B cell (primary cell): ENCODE measurements around the gene SETBP1. TPM values are rescaled to one million over a fixed set of nuclear protein-coding genes. Genes with fewer than 3 reads are reported as not detected.
A peak's percentile ranks its signal among the peaks of the same experiment; 100 is the strongest.

Experiments
- ATAC-seq: fragments of 200-7000 bp; cut with Tn5 transposase; one replicate; pipeline ENCODE4 v1.10.0; 2021; ENCODE audit warnings: low read depth, mild to moderate bottlenecking, moderate number of reproducible peaks, moderate library complexity
- CTCF ChIA-PET: fragments of 350-600 bp; sonication (Branson Sonifier 250); formaldehyde crosslinking; loops from one replicate; lab custom pipeline; 2021; ENCODE audit warnings: antibody characterized with exemption, inconsistent platforms; lab: Charles Lee
- POLR2A ChIA-PET: fragments of 350-600 bp; sonication (Branson Sonifier 250); formaldehyde crosslinking; loops from one replicate; lab custom pipeline; 2021; ENCODE audit warnings: antibody characterized with exemption; lab: Charles Lee
- DNase-seq: peaks from one replicate; pipeline ENCODE4 v3.0.0; 2013
- H2AFZ ChIP-seq: 2 replicates; pipeline ENCODE4 v1.6.1; 2012; ENCODE audit warnings: mild to moderate bottlenecking, low read depth, low read length; ENCODE audit not compliant: insufficient read depth, poor library complexity, severe bottlenecking
- H3K27ac ChIP-seq, 2 donors: 1 replicate in 1 of 2; 2 replicates in 1 of 2; pipeline ENCODE4 v1.5.1; 2012 to 2013; ENCODE audit warnings: low read length in 2 of 2, mild to moderate bottlenecking in 2 of 2, moderate library complexity in 1 of 2
- H3K27me3 ChIP-seq, 4 experiments: fragments of 200-600 bp in 1 of 4; sonication (generic) in 1 of 4; replicated peaks in 1 of 4; 1 replicate in 2 of 4; 2 replicates in 2 of 4; pipeline versions ENCODE4 v1.6.1 to v1.7.0; 2013 to 2016; ENCODE audit warnings: low read length in 3 of 4, mild to moderate bottlenecking in 2 of 4, mixed read lengths in 1 of 4, moderate library complexity in 1 of 4; ENCODE audit not compliant: insufficient read depth in 4 of 4, control insufficient read depth in 3 of 4; ENCODE audit errors: control extremely low read depth in 1 of 4
- H3K36me3 ChIP-seq, 2 experiments: replicated peaks in 1 of 2; 1 replicate in 1 of 2; 2 replicates in 1 of 2; pipeline versions ENCODE4 v1.6.1 to v1.7.1; 2013; ENCODE audit warnings: low read length in 1 of 2; ENCODE audit not compliant: insufficient read depth in 2 of 2, control insufficient read depth in 1 of 2; ENCODE audit errors: control extremely low read depth in 1 of 2, extremely low read depth in 1 of 2
- H3K4me1 ChIP-seq, 2 donors: fragments of 200-600 bp in 1 of 2; sonication (generic) in 1 of 2; 1 replicate in 1 of 2; 2 replicates in 1 of 2; pipeline versions ENCODE4 v1.5.1 to v1.6.1; 2013 to 2017; ENCODE audit warnings: low read length in 2 of 2; ENCODE audit not compliant: control insufficient read depth in 2 of 2, insufficient read depth in 2 of 2
- H3K4me2 ChIP-seq: replicated peaks from 2 replicates; pipeline ENCODE3; 2012; ENCODE audit warnings: mild to moderate bottlenecking, low read depth, low read length; ENCODE audit not compliant: poor library complexity, severe bottlenecking
- H3K4me3 ChIP-seq, 5 experiments: fragments of 200-600 bp in 1 of 5; sonication (generic) in 1 of 5; 1 replicate in 3 of 5; 2 replicates in 2 of 5; pipeline versions ENCODE4 v1.5.1 to v1.7.0; 2011 to 2016; ENCODE audit warnings: low read length in 4 of 5, mild to moderate bottlenecking in 4 of 5, low read depth in 2 of 5, control low read depth in 1 of 5, moderate library complexity in 1 of 5; ENCODE audit not compliant: insufficient read depth in 1 of 5; ENCODE audit errors: control extremely low read depth in 1 of 5, extremely low read depth in 1 of 5
- H3K79me2 ChIP-seq: fragments of 200-600 bp; sonication (generic); one replicate; pipeline ENCODE4 v1.6.0; 2016; ENCODE audit warnings: low read length; ENCODE audit not compliant: control insufficient read depth, insufficient read depth
- H3K9ac ChIP-seq: fragments of 200-600 bp; sonication (generic); 2 replicates; pipeline ENCODE4 v1.6.1; 2017; ENCODE audit warnings: mild to moderate bottlenecking, low read length, moderate library complexity
- H3K9me3 ChIP-seq, 3 donors: one replicate each; pipeline versions ENCODE4 v1.6.1 to v1.7.1; 2013; ENCODE audit warnings: low read length in 2 of 3; ENCODE audit not compliant: control insufficient read depth in 2 of 3, insufficient read depth in 1 of 3; ENCODE audit errors: control extremely low read depth in 1 of 3
- H4K20me1 ChIP-seq: 2 replicates; pipeline ENCODE4 v1.6.0; 2012; ENCODE audit warnings: mild to moderate bottlenecking, low read length; ENCODE audit not compliant: insufficient read depth, control insufficient read depth, poor library complexity, severe bottlenecking
- H3K27ac Mint-ChIP-seq: one replicate; pipeline ENCODE4 v1.8.0; 2021; ENCODE audit warnings: mixed read lengths
- H3K27me3 Mint-ChIP-seq: one replicate; pipeline ENCODE4 v1.8.0; 2021; ENCODE audit warnings: mixed read lengths
- H3K4me1 Mint-ChIP-seq: one replicate; pipeline ENCODE4 v1.8.0; 2021; ENCODE audit warnings: mixed read lengths
- H3K4me3 Mint-ChIP-seq: one replicate; pipeline ENCODE4 v1.8.0; 2021; ENCODE audit warnings: mixed read lengths
- H3K9me3 Mint-ChIP-seq: one replicate; pipeline ENCODE4 v1.8.0; 2022; ENCODE audit warnings: mixed read lengths; ENCODE audit not compliant: insufficient read depth
- CTCF ChIP-seq: fragments of 200-600 bp; IDR thresholded peaks from one replicate; pipeline ENCODE4 v1.8.0; 2022; ENCODE audit warnings: antibody characterized with exemption, mild to moderate bottlenecking
- EZH2 ChIP-seq: IDR thresholded peaks from 2 replicates; pipeline ENCODE4 v1.6.1; 2012; ENCODE audit warnings: borderline replicate concordance, low read depth, mild to moderate bottlenecking, moderate library complexity, low read length; ENCODE audit not compliant: insufficient read depth, poor library complexity, severe bottlenecking
- WGBS: methylation state at CpG from one replicate; pipeline ENCODE4 v1.1.5; 2013; ENCODE audit warnings: missing lambda C conversion rate; ENCODE audit not compliant: insufficient coverage; 5-methylcytosine and 5-hydroxymethylcytosine counted together
- intact Hi-C: fragments of 100-400 bp; cut with micrococcal nuclease; formaldehyde crosslinking; loops from one replicate; pipeline ENCODE4 v1.10.0; 2022
- polyA plus RNA-seq: library from polyadenylated mRNA; depleted of rRNA; stranded (reverse); fragments of >200 nt; gene quantifications from 2 replicates; pipeline ENCODE4 v1.2.3, GENCODE V29; 2012
- total RNA-seq, 2 donors: library from RNA; stranded (reverse); fragments of 120-200 nt in 1 of 2; gene quantifications; 1 replicate in 1 of 2; 2 replicates in 1 of 2; pipeline versions ENCODE4 v1.2.3 to v1.2.4, GENCODE V29; 2013 to 2022

Gene SETBP1
- total and polyA plus RNA-seq, 2 donors (not counting 1 experiment from before 2014, with no cell fraction given): 15.1 to 129 TPM

- Histone ChIP-seq H3K9ac (peak overlapping the region; percentile 18), H3K79me2 (peaks cover 96% of the 10 kb centered on the region), H3K27me3 (no peaks in the 10 kb centered on the region), H3K4me3 (no peak overlapping the region), H3K27ac (no peak overlapping the region), H2AFZ (no peak overlapping the region), H3K9me3 (no peaks in the 10 kb centered on the region), H3K36me3 (peaks cover 4 to 20% of the 10 kb centered on the region in 2 experiments), H3K4me2 (peak overlapping the region; percentile 57), H4K20me1 (peaks cover 9% of the 10 kb centered on the region), H3K4me1 (peaks cover 69 to 78% of the 10 kb centered on the region in 2 donors)
- no peak for DNase-seq
- Mint-ChIP-seq H3K9me3 (no peaks in the 10 kb centered on the region), H3K27me3 (no peaks in the 10 kb centered on the region), H3K4me3 (peak overlapping the region; percentile 44), H3K4me1 (peaks cover 93% of the 10 kb centered on the region), H3K27ac (peak overlapping the region; percentile 54)
- intact Hi-C loops: loop anchor here (2.0 kb wide), 1 partner anchor 24 kb away; no protein-coding TSS in a partner anchor
- TF ChIP-seq CTCF (no peak), EZH2 (no peak)
- ATAC-seq: no peak
- ChIA-PET CTCF (interaction anchor here (1.0 to 1.5 kb wide), 5 partner anchors 12 to 94 kb away, joined by 3 to 4 read pairs (median 4); no protein-coding TSS in a partner anchor), POLR2A (interaction anchor here (1.2 kb wide), 1 partner anchor 9 kb away, joined by 3 read pairs; no protein-coding TSS in a partner anchor)
- 94% methylated on average over 5 of the region's 8 CpGs for WGBS
Observed at GRCh38 chr18:44733069-44733753, 52.5 kb downstream of the SETBP1 start.
